Calu3 (cell line): Measurements from ENCODE around the gene POM121. TPM values are rescaled to one million over a fixed set of nuclear protein-coding genes. Genes with fewer than 3 reads are reported as not detected.

Experiments
- total RNA-seq: library from RNA; stranded (reverse); gene quantifications from 2 replicates; pipeline ENCODE4 v1.2.3, GENCODE V29; 2022

Gene POM121
- total RNA-seq, 1 experiment from 2014 or later, result 31.0 TPM

Other genes with a start within 250 kb of the POM121 start
- gene TYW1B, start 96.9 kb upstream of the POM121 start, total RNA-seq, result 1.7 and 2.4 TPM in 2 replicates
- 0.33 TPM in 1 of 2 replicates, not detected in the other for gene TRIM74, start 44.4 kb downstream of the POM121 start, total RNA-seq
- gene SPDYE8, start 104.7 kb downstream of the POM121 start, total RNA-seq, result not detected in 2 replicates
- not detected in 2 replicates for gene SPDYE11, start 132.8 kb downstream of the POM121 start, total RNA-seq
- not detected in 2 replicates for gene SPDYE9, start 160.9 kb downstream of the POM121 start, total RNA-seq